Posterior vena cava (tissue), 2 donors: ENCODE measurements around the gene FOS. TPM values are rescaled to one million over a fixed set of nuclear protein-coding genes. Genes with fewer than 3 reads are reported as not detected.

Experiments used
- DNase-seq: peaks from one replicate; pipeline ENCODE4 v3.0.0-alpha.2; 2020; ENCODE audit warnings: low spot score
- intact Hi-C, 2 donors: fragments of 100-400 bp; cut with DNase I; formaldehyde crosslinking; loops; one replicate each; pipeline versions ENCODE4 v1.14.1 to v1.14.2; 2022 to 2023
- long read RNA-seq, 2 donors: library from polyadenylated mRNA; unstranded; transcript quantifications; one replicate each; pipeline ENCODE4 v2.0.0, GENCODE V29; 2020 to 2021
- total RNA-seq, 2 donors: library from RNA; stranded (reverse); fragmentation: NEBNext Ultra II Directional; extraction: Animal tissue kit (Norgen Biotek cat#: 25700); gene quantifications; one replicate each; pipeline ENCODE4 v1.2.1, GENCODE V29; 2021
- donor health status: DM: yes; HTN: yes; CAD: no.
- donor health status: DM: yes; HTN: yes; CAD: no.

The FOS gene
- 100 to 1,000 TPM; 485 to 992 TPM for total RNA-seq
- long read RNA-seq, donor 1, transcript FOS-201 (4 exons, 2,158 nt): major isoform, 42 of 72 reads
- long read RNA-seq, donor 1, partial matches to known transcripts: 0 of 72 reads
- long read RNA-seq, donor 1, other reads (novel, unspliced or antisense): 23 of 72 reads
- long read RNA-seq, donor 2, transcript FOS-208 (3 exons, 1,496 nt): minor isoform, 165 of 860 reads
- long read RNA-seq, donor 2, transcript FOS-201 (4 exons, 2,158 nt): major isoform, 385 of 860 reads
- long read RNA-seq, donor 2, transcript FOS-206 (2 exons, 1,280 nt): minor isoform, 193 of 860 reads
- long read RNA-seq, donor 2, partial matches to known transcripts: 1 of 860 reads
- long read RNA-seq, donor 2, other reads (novel, unspliced or antisense): 109 of 860 reads

DNA sequence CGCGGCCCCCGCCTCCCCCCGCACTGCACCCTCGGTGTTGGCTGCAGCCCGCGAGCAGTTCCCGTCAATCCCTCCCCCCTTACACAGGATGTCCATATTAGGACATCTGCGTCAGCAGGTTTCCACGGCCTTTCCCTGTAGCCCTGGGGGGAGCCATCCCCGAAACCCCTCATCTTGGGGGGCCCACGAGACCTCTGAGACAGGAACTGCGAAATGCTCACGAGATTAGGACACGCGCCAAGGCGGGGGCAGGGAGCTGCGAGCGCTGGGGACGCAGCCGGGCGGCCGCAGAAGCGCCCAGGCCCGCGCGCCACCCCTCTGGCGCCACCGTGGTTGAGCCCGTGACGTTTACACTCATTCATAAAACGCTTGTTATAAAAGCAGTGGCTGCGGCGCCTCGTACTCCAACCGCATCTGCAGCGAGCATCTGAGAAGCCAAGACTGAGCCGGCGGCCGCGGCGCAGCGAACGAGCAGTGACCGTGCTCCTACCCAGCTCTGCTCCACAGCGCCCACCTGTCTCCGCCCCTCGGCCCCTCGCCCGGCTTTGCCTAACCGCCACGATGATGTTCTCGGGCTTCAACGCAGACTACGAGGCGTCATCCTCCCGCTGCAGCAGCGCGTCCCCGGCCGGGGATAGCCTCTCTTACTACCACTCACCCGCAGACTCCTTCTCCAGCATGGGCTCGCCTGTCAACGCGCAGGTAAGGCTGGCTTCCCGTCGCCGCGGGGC, at the start of gene FOS:
Gene FOS, plus strand, starts transcription at position 407 of the 731 bp plus-strand sequence. Its CDS starts 155 bp downstream, at position 562.
- intact Hi-C loops: no loop called here
- peak; percentile 99 for DNase-seq

DNA sequence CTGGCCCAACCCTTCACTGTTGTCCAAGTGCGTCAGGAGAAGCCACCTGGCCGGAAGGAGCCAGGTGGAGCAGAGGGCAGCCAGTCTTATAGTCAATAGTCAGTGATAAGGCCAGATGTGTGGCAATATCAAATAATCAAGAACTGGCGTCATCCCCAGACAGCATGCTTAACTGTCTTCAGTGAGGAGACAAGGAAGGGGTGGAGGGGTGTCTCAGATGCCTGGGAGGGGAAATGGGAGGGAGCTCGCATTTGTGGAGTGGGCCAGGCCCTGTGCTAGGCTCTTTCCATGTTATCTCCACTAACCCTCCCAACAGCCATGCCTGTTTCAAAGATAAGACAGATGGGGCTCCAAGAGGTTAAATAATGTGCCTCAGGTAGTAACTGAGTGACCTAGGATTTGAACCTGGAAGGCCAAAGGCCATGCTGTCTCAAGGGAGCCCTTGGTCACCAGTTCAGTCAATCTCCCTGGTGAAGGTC, 48.9 kb upstream of the FOS start:
- DNase-seq: peak; percentile 30
- intact Hi-C loops: no loop called here

DNA sequence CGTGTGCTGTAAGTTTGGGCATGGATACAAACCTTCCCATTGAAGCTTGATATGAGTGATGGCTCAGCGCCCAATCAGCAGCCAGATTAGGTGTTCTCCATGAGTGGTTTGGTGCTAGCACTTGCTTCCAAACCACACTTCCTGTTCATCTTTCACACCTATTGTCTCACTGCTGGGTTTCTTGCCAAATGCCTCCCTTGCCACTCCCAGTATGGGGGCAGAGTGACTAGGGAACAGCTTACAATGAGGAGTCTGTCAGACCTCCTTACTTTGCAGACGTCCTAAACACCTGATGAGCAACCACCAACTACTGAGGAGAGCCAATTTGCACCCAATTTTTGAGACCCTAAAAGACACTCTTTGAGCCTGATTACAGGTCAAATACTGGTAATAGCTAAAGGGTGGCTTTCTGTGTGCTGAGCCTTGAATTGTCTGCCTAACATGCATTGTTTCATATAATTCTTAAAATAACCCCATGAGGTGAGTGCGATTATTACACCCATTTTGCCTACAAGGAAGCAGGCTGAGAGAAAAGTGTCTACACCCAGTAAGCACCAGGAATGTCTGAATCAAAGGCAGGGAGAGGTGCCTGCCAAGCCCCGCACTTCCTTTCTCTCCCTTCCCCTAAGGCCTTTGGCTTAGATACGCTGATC, 48.4 kb upstream of the FOS start:
- intact Hi-C loops: no loop called here
- DNase-seq: peak; percentile 42

DNA sequence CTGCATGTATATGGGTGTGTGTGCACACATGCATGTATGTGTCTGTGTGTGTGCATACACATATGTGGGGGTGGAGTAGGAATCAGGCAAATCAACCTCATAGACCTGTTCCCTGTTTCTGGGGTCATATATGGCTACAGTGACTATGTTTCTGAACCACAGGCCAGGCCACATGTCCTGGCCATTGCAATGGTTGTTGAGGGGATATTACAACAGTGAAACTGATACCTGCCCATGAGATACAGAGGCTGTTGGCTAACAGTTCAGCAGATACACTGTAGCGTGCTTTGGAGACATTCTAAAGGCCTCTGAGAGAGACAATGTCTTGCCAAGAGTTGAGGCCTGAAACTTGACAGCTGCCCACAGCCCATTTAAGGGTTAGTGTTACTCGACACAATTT, 47.3 kb upstream of the FOS start:
- DNase-seq: peak; percentile 1
- intact Hi-C loops: no loop called here

DNA sequence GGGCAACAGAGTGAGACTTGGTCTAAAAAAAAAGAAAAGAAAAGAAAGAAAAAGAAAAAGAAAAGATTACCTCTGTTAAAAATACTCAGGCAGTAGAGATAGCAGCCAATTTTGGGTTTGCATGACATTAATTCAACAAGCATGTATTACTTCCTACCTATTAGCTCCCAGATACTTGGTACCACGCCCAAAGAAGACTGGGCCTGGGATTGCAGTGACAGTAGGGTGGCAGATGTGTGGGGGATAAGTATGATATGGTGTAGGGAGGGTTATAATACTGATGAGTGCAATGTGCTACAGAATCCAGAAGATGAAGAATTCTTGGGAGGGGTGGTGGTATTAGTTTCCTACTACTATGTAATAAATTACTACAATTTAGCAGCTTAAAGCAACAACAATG, 46.4 kb upstream of the FOS start:
- intact Hi-C loops: no loop called here
- DNase-seq: peak; percentile 8

DNA sequence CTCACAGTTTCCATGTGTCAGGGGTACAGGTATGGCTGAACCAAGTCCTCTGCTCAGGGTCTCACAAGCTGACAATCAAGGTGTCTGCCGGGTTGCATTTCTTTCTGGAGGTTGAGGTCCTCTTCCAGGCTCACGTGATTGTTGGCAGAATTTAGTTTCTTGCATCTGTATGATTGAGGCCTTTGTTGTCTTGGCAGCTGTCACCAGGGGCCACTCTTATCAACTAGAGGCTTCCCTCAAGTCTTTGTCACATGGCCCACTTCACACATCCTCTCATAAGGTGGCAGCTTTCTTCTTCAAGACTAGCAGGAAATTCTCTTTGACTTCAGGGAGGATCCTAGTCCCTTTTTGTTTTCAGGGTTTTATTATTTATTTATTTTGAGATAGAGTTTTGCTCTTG, 46.0 kb upstream of the FOS start:
- peak; percentile 22 for DNase-seq
- intact Hi-C loops: no loop called here

DNA sequence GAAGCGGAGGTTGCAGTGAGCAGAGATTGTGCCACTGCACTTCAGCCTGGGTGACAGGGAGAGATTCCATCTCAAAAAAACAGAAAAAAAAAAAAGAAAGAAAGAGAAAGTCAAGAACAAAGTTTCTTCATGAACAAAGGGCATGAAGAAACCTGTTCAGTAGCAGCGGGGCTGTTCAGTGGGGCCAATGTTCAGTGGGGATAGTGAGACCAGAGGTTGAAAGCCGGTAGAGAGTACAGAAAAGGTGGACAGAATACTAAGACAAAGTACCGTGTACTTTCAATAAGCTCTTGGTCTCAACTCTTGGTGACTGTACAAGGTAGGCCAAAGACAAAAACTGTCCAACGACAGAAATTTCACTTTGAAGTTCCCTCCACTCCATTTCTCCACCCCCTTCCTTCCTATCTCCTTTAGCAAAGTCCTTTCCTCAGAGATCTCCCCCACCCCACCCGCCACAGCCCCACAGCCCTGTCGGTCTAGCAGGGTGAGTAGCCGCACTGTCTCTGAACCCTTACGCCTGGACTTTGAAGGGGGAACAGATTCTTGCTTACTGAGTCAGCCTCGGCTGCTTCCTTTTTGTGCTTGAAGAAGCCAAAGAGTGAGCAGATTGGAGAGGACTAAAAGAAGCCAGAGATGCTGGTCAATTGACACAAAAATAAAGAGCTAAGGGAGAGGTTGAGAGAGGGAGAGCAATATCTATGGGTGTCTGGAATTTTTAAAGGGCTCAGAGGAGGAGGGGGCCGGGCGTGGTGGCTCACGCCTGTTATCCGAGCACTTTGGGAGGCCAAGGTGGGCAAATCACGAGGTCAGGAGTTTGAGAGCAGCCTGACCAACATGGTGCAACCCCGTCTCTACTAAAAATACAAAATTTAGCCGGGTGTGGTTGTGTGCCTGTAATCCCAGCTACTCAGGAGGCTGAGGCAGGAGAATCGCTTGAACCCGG, 44.2 kb upstream of the FOS start:
- intact Hi-C loops: loop anchor here in 1 of 2 donors (5.0 kb wide), 1 partner anchor 47 kb away; no protein-coding TSS in a partner anchor
- peak; percentile 88 for DNase-seq

DNA sequence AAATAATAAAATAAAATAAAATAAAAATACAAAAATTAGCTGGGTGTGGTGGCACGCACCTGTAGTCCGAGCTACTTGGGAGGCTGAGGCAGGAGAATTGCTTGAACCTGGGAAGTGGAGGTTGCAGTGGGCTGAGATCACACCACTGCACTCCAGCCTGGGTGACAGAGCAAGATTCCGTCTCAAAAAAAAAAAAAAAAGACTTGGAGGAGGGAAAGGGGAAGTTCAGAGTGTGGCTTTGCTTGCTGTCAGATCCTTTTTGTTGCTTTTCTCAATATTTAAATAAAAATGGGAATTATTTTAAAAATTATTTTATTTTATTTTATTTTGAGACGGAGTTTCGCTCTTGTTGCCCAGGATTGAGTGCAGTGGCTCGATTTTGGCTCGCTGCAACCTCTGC, 43.4 kb upstream of the FOS start:
- intact Hi-C loops: loop anchor here in 1 of 2 donors (5.0 kb wide), 1 partner anchor 48 kb away; no protein-coding TSS in a partner anchor
- DNase-seq: peak; percentile 14

DNA sequence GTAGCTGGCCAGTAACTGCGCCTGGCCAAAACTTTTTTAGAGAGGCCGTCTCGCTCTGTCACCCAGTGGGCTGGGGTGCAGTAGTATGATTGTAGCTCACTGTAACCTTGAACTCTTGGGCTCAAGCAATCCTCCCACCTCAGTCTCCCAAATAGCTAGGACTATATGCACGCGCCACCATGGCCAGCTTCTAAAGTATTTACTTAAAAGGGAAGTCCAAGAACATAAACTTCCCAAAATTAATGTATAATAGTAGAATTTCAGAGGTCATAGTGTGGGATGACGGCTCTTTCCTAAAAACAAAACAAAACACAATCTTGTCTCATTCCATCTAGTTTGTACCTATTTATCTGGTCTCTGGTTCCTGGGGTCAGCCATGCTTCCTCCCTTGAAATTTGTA, 42.2 kb upstream of the FOS start:
- intact Hi-C loops: loop anchor here in 1 of 2 donors (5.0 kb wide), 1 partner anchor 49 kb away; no protein-coding TSS in a partner anchor
- no peak for DNase-seq

DNA sequence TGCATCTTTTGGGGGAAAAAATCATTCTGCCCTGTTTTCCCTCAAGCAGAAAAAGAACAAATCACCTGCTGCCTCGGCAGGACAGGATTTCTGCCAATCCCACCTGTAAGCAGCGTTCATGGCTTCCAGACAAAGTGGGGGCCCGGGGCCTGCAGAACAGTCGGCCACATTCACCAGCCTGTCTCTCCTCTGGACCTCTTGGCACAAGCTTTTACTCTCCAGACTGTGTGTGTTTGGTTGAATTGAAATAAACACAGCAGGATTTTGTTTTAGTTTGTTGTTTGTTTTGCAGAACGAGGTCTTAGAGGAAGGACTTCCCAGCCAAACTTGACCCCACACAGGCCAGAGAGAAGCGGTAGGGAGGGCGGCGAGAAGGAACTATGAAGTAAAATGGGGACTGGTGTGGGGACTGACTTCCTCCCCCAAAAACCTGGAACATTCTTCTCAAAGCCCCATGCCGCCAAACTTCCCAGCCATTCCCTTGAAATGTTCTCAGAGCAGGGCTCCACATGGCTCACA, 41.7 kb upstream of the FOS start:
- intact Hi-C loops: loop anchor here in 1 of 2 donors (5.0 kb wide), 1 partner anchor 50 kb away; no protein-coding TSS in a partner anchor

DNA sequence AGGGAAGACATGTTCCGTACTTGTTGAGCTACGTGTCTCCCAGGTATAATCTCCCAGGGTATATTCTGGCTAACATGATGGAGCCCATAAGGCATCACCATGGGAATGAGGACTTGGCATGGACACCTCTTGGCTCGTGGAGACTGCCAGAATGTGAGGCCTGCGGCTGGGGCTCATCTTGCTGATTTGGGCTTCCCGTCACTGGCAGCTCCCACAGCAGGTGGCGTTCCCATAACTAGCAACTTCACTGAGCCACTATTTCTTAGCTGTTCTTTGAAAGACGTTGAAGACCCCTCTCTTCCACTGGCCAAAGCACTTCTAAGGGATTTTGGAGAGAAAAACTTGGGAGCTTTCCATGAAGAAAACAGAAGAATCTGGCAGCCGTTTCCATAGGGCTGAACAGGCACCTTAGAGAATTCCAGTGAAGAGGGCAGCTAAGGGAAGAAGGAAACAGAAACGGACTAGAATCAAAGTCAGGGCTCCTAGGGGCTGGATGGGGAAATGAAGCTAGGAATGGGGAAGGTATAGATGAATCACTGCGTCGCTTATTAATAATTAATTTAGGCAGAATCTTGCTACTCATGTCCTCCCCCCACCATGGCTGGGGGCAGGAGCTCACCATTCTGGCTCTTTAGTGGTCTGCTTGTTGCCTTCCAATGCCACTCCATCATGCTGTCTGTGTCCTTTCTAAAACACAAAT, 39.7 kb upstream of the FOS start:
- intact Hi-C loops: loop anchor here in 1 of 2 donors (5.0 kb wide), 1 partner anchor 52 kb away; no protein-coding TSS in a partner anchor
- DNase-seq: peak; percentile 66

More for the DNA sequence above, 41.7 kb upstream of the FOS start:
- peak; percentile 22 for DNase-seq

DNA sequence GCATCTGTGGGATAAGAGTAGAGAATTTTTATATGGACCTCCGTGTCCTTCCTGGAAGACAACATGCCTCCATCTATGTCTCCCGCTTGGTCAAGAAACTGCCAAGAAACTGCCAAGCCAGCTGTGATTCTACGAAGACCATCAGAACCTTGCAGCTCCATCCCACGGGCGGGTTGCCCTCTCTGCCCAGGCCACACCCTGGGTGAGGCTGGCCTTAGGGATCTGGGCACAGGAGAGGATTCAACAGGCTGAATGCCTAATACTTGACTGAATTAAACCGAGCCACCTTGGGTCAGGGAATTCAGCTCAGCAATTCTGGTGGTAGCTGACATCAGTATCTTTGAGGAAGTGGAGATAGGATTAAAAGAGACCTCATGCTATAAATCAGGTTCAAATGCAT, 37.8 kb upstream of the FOS start:
- intact Hi-C loops: no loop called here
- DNase-seq: peak; percentile 49

DNA sequence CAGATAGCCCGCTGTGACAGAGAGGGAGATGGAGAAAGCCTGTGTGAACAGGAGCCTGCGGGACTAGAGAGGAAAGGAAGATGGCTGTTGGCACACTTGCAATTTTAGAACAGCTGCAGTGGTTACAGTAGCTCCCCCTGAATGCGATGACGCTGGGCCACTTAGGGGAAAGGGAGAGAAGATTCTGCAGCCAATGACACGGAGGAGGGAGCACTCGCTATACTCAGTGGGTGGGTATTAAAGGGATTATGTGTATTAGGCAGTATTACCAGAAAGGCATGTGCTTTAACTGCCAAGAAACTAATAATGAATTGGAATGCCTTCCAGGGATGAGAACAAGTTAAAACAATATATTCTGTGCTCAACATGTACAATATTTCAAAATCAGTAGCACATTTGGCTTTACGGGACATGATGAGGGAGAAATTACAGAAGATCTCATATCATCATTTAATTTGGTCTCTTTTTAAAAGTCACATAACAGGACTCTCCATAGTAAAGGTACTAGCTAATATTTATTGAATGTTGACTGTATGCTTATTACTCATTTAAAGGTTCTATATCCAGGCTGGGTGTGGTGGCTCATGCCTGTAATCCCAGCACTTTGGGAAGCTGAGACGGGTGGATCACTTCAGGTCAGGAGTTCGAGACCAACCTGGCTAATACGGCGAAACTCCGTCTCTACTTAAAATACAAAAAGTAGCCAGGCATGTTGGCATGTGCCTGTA, 35.9 kb upstream of the FOS start:
- intact Hi-C loops: no loop called here
- peak; percentile 85 for DNase-seq

DNA sequence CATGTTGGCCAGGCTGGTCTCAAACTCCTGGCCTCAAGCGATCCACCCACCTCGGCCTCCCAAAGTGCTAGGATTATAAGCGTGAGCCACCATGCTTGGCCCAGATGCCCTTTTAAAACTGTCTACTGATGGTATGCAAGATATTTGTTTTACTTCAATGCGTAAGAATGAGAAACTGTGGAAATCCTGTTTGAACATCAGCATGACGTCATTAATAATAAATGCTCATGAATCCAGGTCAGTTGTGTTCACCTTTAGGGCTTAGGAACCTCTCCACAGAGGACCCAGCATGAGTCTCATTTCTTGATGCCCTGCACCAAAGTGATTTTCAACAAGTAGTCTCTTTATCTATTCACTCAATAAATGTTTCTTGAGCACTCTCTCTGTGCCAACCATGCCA, 34.5 kb upstream of the FOS start:
- no peak for DNase-seq
- intact Hi-C loops: no loop called here

DNA sequence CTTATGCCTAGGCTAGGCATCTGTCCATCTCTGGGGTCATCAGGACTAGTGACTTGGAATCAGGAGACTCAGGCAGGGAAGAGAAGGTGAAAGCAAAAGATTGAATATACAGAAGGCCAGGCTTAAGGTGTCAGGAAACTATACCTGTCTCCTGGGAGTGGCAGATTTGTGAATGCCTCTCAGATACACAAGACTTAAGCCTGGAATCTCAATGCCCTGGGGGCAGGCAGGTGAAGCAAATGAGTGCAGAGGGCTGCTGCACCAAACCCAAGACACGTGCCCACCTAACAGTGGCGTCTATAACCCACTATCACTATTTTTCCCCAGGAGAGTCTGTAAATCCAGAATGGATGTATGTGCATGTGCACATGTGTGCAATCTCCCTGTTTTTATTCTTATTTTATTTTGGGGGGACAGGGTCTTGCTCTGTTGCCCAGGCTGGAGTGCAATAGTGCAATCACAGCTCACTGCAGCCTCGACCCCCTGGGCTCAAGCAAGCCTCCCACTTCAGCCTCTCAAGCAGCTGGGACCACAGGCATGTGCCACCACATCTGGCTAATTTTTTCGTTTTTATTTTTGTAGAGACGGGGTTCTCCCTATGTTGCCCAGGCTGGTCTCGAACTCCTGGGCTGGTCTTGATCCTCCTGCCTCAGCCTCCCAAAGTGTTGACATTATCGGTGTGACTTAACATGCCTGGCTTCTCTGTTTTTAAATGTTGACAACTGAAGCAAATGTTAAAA, 31.9 kb upstream of the FOS start:
- DNase-seq: no peak
- intact Hi-C loops: no loop called here

DNA sequence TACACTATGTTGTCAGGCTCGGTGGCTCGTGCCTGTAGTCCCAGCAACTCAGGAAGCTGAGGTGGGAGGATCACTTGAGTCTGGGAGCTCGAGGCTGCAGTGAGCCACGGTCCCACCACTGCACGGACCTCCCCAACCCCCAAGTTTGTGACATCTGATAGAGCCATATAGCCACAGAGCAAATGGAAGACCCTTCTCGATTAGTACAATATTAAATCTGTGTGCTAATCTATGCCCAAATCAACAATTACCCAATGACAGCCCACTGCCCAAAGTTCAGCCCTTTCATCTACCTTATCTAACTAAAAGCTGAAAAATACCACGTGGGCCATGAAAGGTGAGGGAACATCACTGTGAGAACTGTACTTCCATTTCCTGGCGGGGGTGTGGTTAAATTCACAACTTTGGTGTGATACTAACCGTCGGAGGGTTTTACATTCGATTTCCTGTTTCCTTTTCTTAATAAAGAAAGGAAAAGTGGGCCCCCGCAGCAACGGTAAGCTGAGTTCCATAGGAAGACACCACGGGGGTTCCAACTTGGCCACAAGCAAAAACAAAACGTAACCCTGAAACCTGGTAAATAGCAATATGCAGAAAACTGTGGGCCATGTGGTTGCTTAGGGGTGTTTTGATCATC, 31.2 kb upstream of the FOS start:
- intact Hi-C loops: no loop called here
- DNase-seq: no peak
